Activated CD4-positive, alpha-beta T cell treated with anti-CD3 and anti-CD28 coated beads, Interleukin-2, amount 50 U/mL, for 16 hours (primary cell): ENCODE results near the gene OR2Y1.
"Not testable (repeated sequence)": the region's sequence is repeated elsewhere in the genome, so short reads cannot be mapped to it uniquely, and the experiment has no call there.

ENCODE experiments used
- DNase-seq: peaks from one replicate; pipeline ENCODE4 v3.0.0-alpha.2; 2020

OR2Y1 gene

GRCh38 chr5:180739958-180740357 lies at the start of gene OR2Y1:
Gene OR2Y1 (minus strand): TSS chr5:180740058. CDS start chr5:180740058, 0 bp downstream.
- DNase-seq, result no peak

GRCh38 chr5:180788651-180789410 lies 49.0 kb upstream of the OR2Y1 start:
- not testable (repeated sequence) for DNase-seq

- no peak for DNase-seq
Measured at GRCh38 chr5:180787711-180788431, 48.0 kb upstream of the OR2Y1 start.

GRCh38 chr5:180786531-180787398 lies 46.9 kb upstream of the OR2Y1 start:
- no peak for DNase-seq

GRCh38 chr5:180785794-180786221 lies 46.0 kb upstream of the OR2Y1 start:
- no peak for DNase-seq

- DNase-seq, result no peak
Measured at GRCh38 chr5:180785121-180785781, 45.4 kb upstream of the OR2Y1 start.

- DNase-seq, result peak; percentile 69
Measured at GRCh38 chr5:180784497-180785097, 44.7 kb upstream of the OR2Y1 start.

GRCh38 chr5:180783340-180784052 lies 43.6 kb upstream of the OR2Y1 start:
- DNase-seq, result no peak

GRCh38 chr5:180782748-180783147 lies 42.9 kb upstream of the OR2Y1 start:
- no peak for DNase-seq

GRCh38 chr5:180781900-180782326 lies 42.1 kb upstream of the OR2Y1 start:
- not testable (repeated sequence) for DNase-seq

- no peak for DNase-seq
Measured at GRCh38 chr5:180779985-180780610, 40.2 kb upstream of the OR2Y1 start.

GRCh38 chr5:180777475-180777874 lies 37.6 kb upstream of the OR2Y1 start:
- no peak for DNase-seq

- DNase-seq, result no peak
Measured at GRCh38 chr5:180776376-180776775, 36.5 kb upstream of the OR2Y1 start.

- no peak for DNase-seq
Measured at GRCh38 chr5:180775624-180776023, 35.8 kb upstream of the OR2Y1 start.

GRCh38 chr5:180771839-180772238 lies 32.0 kb upstream of the OR2Y1 start:
- no peak for DNase-seq

GRCh38 chr5:180769821-180770220 lies 30.0 kb upstream of the OR2Y1 start:
- DNase-seq, result no peak

GRCh38 chr5:180755601-180756000 lies 15.7 kb upstream of the OR2Y1 start:
- no peak for DNase-seq

- DNase-seq, result no peak
Measured at GRCh38 chr5:180744253-180744652, 4.4 kb upstream of the OR2Y1 start.

GRCh38 chr5:180742727-180743126 lies 2.9 kb upstream of the OR2Y1 start:
- DNase-seq, result no peak

- DNase-seq, result not testable (repeated sequence)
Measured at GRCh38 chr5:180740953-180741352, 1.1 kb upstream of the OR2Y1 start.

- DNase-seq, result no peak
Measured at GRCh38 chr5:180739271-180739670, 587 bp downstream of the OR2Y1 start.
